GM18951 (cell line): ENCODE measurements around the gene TMEM43.
A peak's percentile ranks its signal among the peaks of the same experiment; 100 is the strongest.
"Not testable (repeated sequence)": the region's sequence is repeated elsewhere in the genome, so short reads cannot be mapped to it uniquely, and the experiment has no call there.

Experiments
- POLR2A ChIP-seq: IDR thresholded peaks from 4 replicates; pipeline ENCODE4 v1.6.1; 2011; ENCODE audit warnings: mild to moderate bottlenecking; ENCODE audit not compliant: insufficient read length, insufficient read depth; ENCODE audit errors: extremely low read depth
- in situ Hi-C: fragments of 300-500 bp; cut with MboI; formaldehyde crosslinking; loops from one replicate; pipeline ENCODE4 v1.12.0; 2022; ENCODE audit warnings: low sequenced_read_pairs, mixed read lengths, inconsistent platforms; ENCODE audit not compliant: unreplicated experiment

Gene TMEM43

GRCh38 chr3:14124615-14125192 is at the start of gene TMEM43, which contains the start of gene CHCHD4:
TSS of gene TMEM43 (plus strand) at chr3:14125052. CDS start at chr3:14125194, 142 bp downstream.
TSS of gene CHCHD4 (minus strand) at chr3:14124870. CDS start at chr3:14124676, 194 bp downstream.
- in situ Hi-C loops = no loop called here
- peak; percentile 58 for TF ChIP-seq POLR2A

- in situ Hi-C loops = not testable (repeated sequence)
Observed at GRCh38 chr3:14075233-14075632, 49.6 kb upstream of the TMEM43 start.

- in situ Hi-C loops = no loop called here
- no peak for TF ChIP-seq POLR2A
Observed at GRCh38 chr3:14077310-14077709, 47.5 kb upstream of the TMEM43 start.

GRCh38 chr3:14082108-14082657 is 42.7 kb upstream of the TMEM43 start:
- TF ChIP-seq POLR2A = no peak
- in situ Hi-C loops = no loop called here

GRCh38 chr3:14087461-14087860 is 37.4 kb upstream of the TMEM43 start:
- in situ Hi-C loops = not testable (repeated sequence)

- in situ Hi-C loops = not testable (repeated sequence)
Observed at GRCh38 chr3:14091959-14092358, 32.9 kb upstream of the TMEM43 start.

- TF ChIP-seq POLR2A = no peak
- in situ Hi-C loops = no loop called here
Observed at GRCh38 chr3:14092464-14092863, 32.4 kb upstream of the TMEM43 start.

- in situ Hi-C loops = no loop called here
Observed at GRCh38 chr3:14093831-14094230, 31.0 kb upstream of the TMEM43 start.

GRCh38 chr3:14096742-14097141 is 28.1 kb upstream of the TMEM43 start:
- no peak for TF ChIP-seq POLR2A
- in situ Hi-C loops = no loop called here

More at GRCh38 chr3:14093831-14094230, 31.0 kb upstream of the TMEM43 start:
- TF ChIP-seq POLR2A = no peak

- in situ Hi-C loops = no loop called here
Observed at GRCh38 chr3:14097616-14098391, 27.0 kb upstream of the TMEM43 start.

GRCh38 chr3:14109821-14110220 is 15.0 kb upstream of the TMEM43 start:
- in situ Hi-C loops = not testable (repeated sequence)

More at GRCh38 chr3:14097616-14098391, 27.0 kb upstream of the TMEM43 start:
- TF ChIP-seq POLR2A = no peak

GRCh38 chr3:14110699-14111098 is 14.2 kb upstream of the TMEM43 start:
- in situ Hi-C loops = no loop called here
- no peak for TF ChIP-seq POLR2A

GRCh38 chr3:14113965-14114635 is 10.8 kb upstream of the TMEM43 start:
- in situ Hi-C loops = no loop called here
- no peak for TF ChIP-seq POLR2A
